Activated T-cell treated with anti-CD3 and anti-CD28 coated beads for 1 hour (primary cell): ENCODE results near the gene ADD1.
"Not testable (repeated sequence)": the region's sequence is repeated elsewhere in the genome, so short reads cannot be mapped to it uniquely, and the experiment has no call there.

ENCODE experiments used
- DNase-seq: peaks from one replicate; pipeline ENCODE4 v3.0.0-alpha.2; 2020; ENCODE audit warnings: low read depth

ADD1 gene

GRCh38 chr4:2944586-2945526, 101.2 kb downstream of the ADD1 start:
- no peak for DNase-seq

- DNase-seq, result not testable (repeated sequence)
These were observed 102.3 kb downstream of the ADD1 start for GRCh38 chr4:2945619-2946604.

- no peak for DNase-seq
These were observed 103.4 kb downstream of the ADD1 start for GRCh38 chr4:2946812-2947600.

DNA sequence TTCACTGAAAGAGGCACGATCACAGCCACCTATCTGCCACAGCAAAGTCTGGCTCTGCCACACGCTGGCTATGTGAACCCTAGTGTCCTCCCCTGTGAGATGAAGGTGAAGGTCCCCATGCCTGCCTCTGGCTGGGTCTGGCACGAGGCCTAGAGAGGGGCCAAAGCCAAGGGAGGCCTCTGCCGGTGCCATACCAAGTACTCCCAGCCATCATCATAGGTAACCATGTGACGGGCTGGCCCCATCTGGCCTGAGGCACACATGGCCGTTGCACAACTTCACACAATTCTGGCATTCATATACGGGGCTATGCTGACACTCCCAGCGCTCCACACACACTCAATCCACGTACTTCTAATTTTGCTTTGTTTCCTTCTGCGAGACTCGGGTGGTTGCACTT, 104.3 kb downstream of the ADD1 start:
- DNase-seq, result no peak

DNA sequence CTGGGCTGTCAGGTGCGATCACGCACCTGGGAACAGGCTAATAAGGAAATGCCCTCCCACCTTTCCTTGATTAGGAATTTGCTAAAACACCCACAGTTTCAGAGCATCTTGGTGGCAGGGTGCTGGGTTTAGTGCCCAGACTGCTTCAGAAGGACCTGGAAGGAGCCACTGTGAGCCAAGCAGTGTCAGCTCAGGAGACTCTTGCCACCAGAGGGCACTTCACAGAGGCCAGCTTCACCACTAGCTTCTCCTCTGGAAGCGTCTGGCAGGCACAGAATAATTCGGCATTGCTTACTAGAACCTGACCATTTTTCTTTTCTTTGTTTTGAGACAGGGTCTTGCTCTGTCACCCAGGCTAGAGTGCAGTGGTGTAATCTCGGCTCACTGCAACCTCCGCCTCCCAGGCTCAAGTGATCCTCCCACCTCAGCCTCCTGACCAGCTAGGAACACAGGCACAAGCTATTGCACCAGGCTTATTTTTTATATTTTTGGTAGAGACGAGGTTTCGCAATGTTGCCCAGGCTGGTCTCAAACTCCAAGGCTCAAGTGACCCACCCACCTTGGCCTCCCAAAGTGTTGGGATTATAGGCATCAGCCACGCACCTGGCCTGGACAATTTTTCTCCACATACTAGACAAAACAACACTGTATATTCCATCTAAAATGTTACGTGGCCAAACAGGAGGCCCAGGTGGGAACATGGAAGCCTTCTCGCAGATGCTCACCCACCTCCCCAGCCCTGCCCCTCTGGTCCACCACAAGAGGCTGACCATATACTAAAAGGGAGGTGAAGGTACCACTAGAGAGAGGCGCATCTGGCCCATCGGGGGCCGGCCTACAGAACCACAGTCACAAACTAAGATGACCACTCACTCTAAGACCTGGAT, 105.5 kb downstream of the ADD1 start:
- DNase-seq, result no peak

DNA sequence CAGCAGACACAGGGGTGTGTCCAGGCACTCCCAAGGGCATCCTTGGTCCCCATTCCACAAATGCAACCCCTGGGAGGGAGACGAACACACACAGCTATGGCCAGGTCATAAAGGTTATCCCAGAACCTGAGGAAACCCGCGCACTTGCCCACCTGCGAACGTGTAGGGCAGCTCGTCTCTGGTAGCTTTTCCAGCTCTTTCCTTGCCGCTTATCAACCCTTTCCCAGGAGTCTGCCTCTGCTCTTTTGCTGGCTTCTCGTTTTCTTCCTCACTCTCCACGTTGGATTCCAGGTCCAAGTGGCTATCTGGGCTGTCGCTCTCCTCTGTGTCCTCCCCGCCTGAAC, 106.1 kb downstream of the ADD1 start:
- no peak for DNase-seq

GRCh38 chr4:2950221-2950989, 106.8 kb downstream of the ADD1 start:
- no peak for DNase-seq

- no peak for DNase-seq
These were observed 109.9 kb downstream of the ADD1 start for GRCh38 chr4:2953496-2953895.

DNA sequence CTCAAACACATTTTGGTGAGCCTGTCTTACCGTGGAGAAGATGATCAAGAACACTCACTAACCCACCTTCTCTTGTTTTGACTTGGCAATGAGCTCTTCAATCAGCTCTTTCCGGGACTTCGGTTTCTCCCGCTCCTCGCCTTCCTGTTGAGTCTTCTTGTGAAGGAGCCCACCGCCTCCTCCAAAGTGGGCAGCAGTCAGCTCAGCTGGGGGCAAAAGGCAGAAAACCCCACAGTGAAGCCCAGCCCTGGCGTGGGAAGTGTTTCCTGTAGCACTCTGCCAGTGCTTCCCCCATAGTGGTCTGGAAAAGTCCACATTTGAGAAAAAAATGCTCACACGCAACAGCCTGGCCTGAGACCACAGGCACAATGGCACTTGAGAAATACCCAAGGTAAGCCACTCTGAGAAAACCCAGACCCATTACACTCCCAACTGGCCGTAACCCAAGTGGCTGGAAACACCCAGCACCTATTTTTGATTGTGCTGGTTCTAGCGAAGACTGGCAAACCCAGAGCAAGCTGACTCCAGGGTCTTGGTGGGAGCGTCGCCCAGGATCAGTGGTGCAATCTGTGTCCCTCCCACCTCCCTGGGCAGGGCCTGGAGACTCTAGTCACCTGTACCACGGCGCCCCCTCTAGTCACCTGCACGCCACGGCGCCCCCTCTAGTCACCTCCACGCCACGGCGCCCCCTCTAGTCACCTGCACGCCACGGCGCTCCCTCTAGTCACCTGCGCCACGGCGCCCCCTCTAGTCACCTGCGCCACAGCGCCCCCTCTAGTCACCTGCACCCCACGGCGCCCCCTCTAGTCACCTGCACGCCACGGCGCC, 110.9 kb downstream of the ADD1 start:
- DNase-seq, result no peak

- DNase-seq, result not testable (repeated sequence)
These were observed 111.8 kb downstream of the ADD1 start for GRCh38 chr4:2955186-2956044.

DNA sequence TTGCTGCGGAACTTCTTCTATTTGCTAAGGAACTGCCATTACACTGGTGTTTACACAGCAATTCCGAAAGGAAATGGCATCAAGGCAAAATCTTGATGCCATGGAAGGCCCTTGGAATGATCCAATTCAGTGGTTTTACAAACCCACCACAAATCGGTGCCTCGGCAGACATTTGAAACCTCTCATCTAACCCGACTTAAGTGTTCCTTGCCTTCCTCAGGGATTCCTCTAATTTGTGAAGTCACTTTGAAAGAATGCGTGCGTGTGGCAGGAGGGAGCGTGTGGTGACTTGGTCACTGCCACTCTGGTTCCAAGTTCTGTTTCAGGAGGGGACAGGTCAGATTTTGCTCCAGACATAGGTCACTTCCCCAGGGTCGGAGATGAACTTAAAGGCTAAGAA, 114.8 kb downstream of the ADD1 start:
- DNase-seq, result no peak

DNA sequence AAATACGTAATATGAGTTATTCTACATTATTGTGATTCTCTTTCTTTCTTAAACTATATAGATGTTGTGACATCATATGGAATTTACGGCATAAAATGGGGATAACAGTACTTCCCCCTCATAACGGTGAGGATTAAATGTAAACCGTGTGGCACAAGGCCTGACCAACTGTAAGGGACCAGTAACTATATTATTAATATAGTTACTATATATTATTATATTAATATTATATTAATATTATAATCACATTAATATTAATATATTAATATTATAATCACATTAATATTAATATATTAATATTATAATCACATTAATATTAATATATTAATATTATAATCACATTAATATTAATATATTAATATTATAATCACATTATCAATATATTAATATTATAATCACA, 116.8 kb downstream of the ADD1 start:
- not testable (repeated sequence) for DNase-seq

GRCh38 chr4:2961421-2961810, 117.8 kb downstream of the ADD1 start:
- no peak for DNase-seq

- no peak for DNase-seq
These were observed 118.3 kb downstream of the ADD1 start for GRCh38 chr4:2961811-2962441.

- DNase-seq, result no peak
These were observed 119.0 kb downstream of the ADD1 start for GRCh38 chr4:2962614-2963174.

DNA sequence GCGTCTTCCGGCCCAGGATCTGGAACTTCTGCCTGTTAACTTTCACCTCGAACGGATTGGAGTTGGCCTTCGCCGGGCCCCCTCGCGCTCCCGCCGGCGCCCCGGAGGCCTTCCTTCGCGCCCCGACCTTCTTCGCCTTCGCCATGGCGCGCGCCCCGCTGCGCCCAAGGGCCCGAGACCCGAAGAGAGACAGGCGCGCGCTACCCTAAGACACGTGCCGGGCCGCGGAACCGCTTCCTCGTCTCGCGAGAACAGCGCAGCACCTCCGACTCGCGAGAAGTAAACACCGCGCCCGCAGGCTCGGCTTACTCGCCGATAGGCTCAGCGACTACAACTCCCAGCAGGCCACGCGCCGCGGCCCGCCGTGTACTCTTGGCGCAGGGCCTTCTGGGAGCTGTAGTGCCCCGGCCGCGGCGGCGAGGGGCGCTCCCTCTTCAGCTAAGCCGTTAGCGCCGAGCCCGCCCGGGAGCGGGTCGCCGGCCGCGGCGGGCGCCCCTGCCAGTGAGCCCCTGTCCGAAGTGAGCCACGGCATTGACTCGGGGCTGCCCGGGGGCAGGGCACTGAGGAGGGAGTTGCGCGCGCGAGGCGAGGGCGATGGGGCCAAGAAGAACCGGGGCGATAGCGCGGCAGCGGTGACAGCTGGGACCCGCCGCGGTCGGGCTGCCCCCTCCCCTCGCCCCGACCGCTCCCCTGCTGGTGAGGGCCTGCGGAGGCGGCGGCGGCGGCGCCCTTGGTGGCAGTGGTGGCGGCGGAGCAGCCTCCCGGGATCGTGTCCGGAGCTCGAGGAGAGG, 119.7 kb downstream of the ADD1 start, which contains the start of the genes GRK4 and NOP14:
GRK4 (plus strand) TSS at position 397 of the 791 bp plus-strand sequence. CDS start 500 bp downstream, outside the sequence.
NOP14 (minus strand) TSS at position 232 of the 791 bp plus-strand sequence; CDS start at position 145, 87 bp downstream.
- DNase-seq, result peak; percentile 94
